ENCODE measurements around the gene CSGALNACT2.

GRCh38 chr10:43128331-43128730 lies 9.9 kb upstream of the CSGALNACT2 start:
- TF ChIP-seq RAD21 (IDR thresholded peaks at IDR 0.05; ENCODE audit: low read depth) (no peak), YY1 (IDR thresholded peaks at IDR 0.05; ENCODE audit: low read depth) (no peak), USF1 (IDR thresholded peaks at IDR 0.05) (no peak), EP300 (IDR thresholded peaks at IDR 0.05; ENCODE audit: borderline replicate concordance) (no peak), CEBPB (IDR thresholded peaks at IDR 0.05) (no peak), TEAD4 (IDR thresholded peaks at IDR 0.05) (no peak)
